NCI-H446 (cell line): ENCODE results near the gene ZNF169.
"Not testable (repeated sequence)": the region's sequence is repeated elsewhere in the genome, so short reads cannot be mapped to it uniquely, and the experiment has no call there.

Experiments
- DNase-seq, 2 experiments: peaks; one replicate each; lab custom pipeline; 2025; lab: John Stamatoyannopoulos, UW

The ZNF169 gene

GRCh38 chr9:94259077-94259862 is at the start of gene ZNF169:
ZNF169 (plus strand) TSS chr9:94259298; CDS start chr9:94278813, 19,515 bp downstream.
- peak; percentile 37 to 77 for DNase-seq

GRCh38 chr9:94210616-94211603 is 48.2 kb upstream of the ZNF169 start:
- DNase-seq = no peak

GRCh38 chr9:94212091-94212490 is 47.0 kb upstream of the ZNF169 start:
- no peak for DNase-seq

- DNase-seq = no peak
Measured at GRCh38 chr9:94212531-94212930, 46.6 kb upstream of the ZNF169 start.

- peak; percentile 13 to 75 for DNase-seq
Measured at GRCh38 chr9:94213511-94214124, 45.5 kb upstream of the ZNF169 start.

GRCh38 chr9:94222870-94223269 is 36.2 kb upstream of the ZNF169 start:
- DNase-seq = no peak

GRCh38 chr9:94225413-94225812 is 33.7 kb upstream of the ZNF169 start:
- DNase-seq = not testable (repeated sequence)

GRCh38 chr9:94228616-94229015 is 30.5 kb upstream of the ZNF169 start:
- no peak for DNase-seq

- no peak for DNase-seq
Measured at GRCh38 chr9:94232428-94232827, 26.7 kb upstream of the ZNF169 start.

GRCh38 chr9:94241098-94241497 is 18.0 kb upstream of the ZNF169 start:
- not testable (repeated sequence) for DNase-seq

- DNase-seq = no peak
Measured at GRCh38 chr9:94245651-94246050, 13.4 kb upstream of the ZNF169 start.

GRCh38 chr9:94250456-94250855 is 8.6 kb upstream of the ZNF169 start:
- DNase-seq = no peak

GRCh38 chr9:94256007-94256406 is 3.1 kb upstream of the ZNF169 start:
- no peak for DNase-seq

- not testable (repeated sequence) for DNase-seq
Measured at GRCh38 chr9:94265626-94266402, 6.7 kb downstream of the ZNF169 start.

- peak in 1 of 2 experiments; percentile 26 for DNase-seq
Measured at GRCh38 chr9:94269264-94269663, 10.2 kb downstream of the ZNF169 start.

GRCh38 chr9:94270009-94270408 is 10.9 kb downstream of the ZNF169 start:
- DNase-seq = no peak

GRCh38 chr9:94277029-94277428 is 17.9 kb downstream of the ZNF169 start:
- DNase-seq = not testable (repeated sequence)

GRCh38 chr9:94277885-94278536 is 18.9 kb downstream of the ZNF169 start:
- no peak for DNase-seq

- DNase-seq = no peak
Measured at GRCh38 chr9:94280409-94280989, 21.4 kb downstream of the ZNF169 start.

GRCh38 chr9:94281101-94281500 is 22.0 kb downstream of the ZNF169 start:
- DNase-seq = no peak

GRCh38 chr9:94286116-94286515 is 27.0 kb downstream of the ZNF169 start:
- DNase-seq = no peak
